K562 (cell line): ENCODE measurements around the gene AKT3. TPM values are rescaled to one million over a fixed set of nuclear protein-coding genes. Genes with fewer than 3 reads are reported as not detected.

Experiments
- ATAC-seq: fragments of 200-7000 bp; cut with Tn5 transposase; 3 replicates; pipeline ENCODE4 v1.9.1; 2020; ENCODE audit warnings: moderate library complexity
- BruUV-seq: library from RNA; stranded (reverse); fragments of 400-500 nt; replicated peaks from 2 replicates; lab custom pipeline; 2021; lab: Mats Ljungman, UMichigan
- CTCF ChIA-PET: fragments of 300-600 bp; formaldehyde crosslinking; extraction: SDS; loops from one replicate; lab custom pipeline; 2021; ENCODE audit warnings: low intra/inter-chr PET ratio; lab: Yijun Ruan, JAX
- POLR2A ChIA-PET: fragments of 300-600, 350-650 bp; sonication (Branson Sonifier 250); formaldehyde crosslinking; extraction: SDS; loops from one replicate; lab custom pipeline; 2021; ENCODE audit warnings: antibody characterized with exemption, inconsistent platforms; lab: Yijun Ruan, JAX
- DNase-seq, 4 experiments: peaks; one replicate each; pipeline versions ENCODE4 v3.0.0 to v3.0.0-alpha.2; 2011 to 2018; ENCODE audit warnings: low spot score in 3 of 4, mixed read lengths in 3 of 4; ENCODE audit errors: extremely low read depth in 1 of 4
- FAIRE-seq: peaks from 2 replicates; lab custom pipeline; 2011; peaks lifted over from hg19 to GRCh38; lab: Jason Lieb, UNC
- H2AFZ ChIP-seq: 2 replicates; pipeline ENCODE4 v1.6.0; 2011; ENCODE audit warnings: low read depth, low read length, control low read depth, inconsistent platforms
- H3K27ac ChIP-seq: fragments of 200-600 bp; 3 replicates; pipeline ENCODE4 v1.8.0; 2011; ENCODE audit warnings: low read depth, mild to moderate bottlenecking, control low read depth, inconsistent platforms, low read length, moderate library complexity, mixed read lengths; ENCODE audit errors: extremely low read depth
- H3K27me3 ChIP-seq, 2 experiments: fragments of 300-600 bp in 1 of 2; 2 replicates in 1 of 2; 3 replicates in 1 of 2; pipeline versions ENCODE4 v1.6.0 to v1.8.0; 2011; ENCODE audit warnings: inconsistent platforms in 2 of 2, low read length in 2 of 2, mild to moderate bottlenecking in 1 of 2, mixed read lengths in 1 of 2, moderate library complexity in 1 of 2; ENCODE audit not compliant: control insufficient read depth in 2 of 2, insufficient read depth in 2 of 2
- H3K36me3 ChIP-seq: fragments of 300-600 bp; 3 replicates; pipeline ENCODE4 v1.8.0; 2011; ENCODE audit warnings: mild to moderate bottlenecking, low read length, inconsistent platforms; ENCODE audit not compliant: control insufficient read depth, insufficient read depth
- H3K4me1 ChIP-seq, 2 experiments: fragments of 200-600 bp in 1 of 2; replicated peaks in 1 of 2; 2 replicates in 1 of 2; 3 replicates in 1 of 2; pipeline versions ENCODE4 v1.5.1 to v1.8.0; 2011; ENCODE audit warnings: inconsistent platforms in 2 of 2, low read length in 2 of 2, mild to moderate bottlenecking in 1 of 2, mixed read lengths in 1 of 2, moderate library complexity in 1 of 2; ENCODE audit not compliant: control insufficient read depth in 2 of 2, insufficient read depth in 2 of 2
- H3K4me2 ChIP-seq: 2 replicates; pipeline ENCODE4 v1.6.1; 2011; ENCODE audit warnings: low read length, control low read depth, inconsistent platforms, mixed read lengths; ENCODE audit not compliant: insufficient read depth
- H3K4me3 ChIP-seq: fragments of 200-600 bp; sonication (generic), shearing (Covaris generic); 2 replicates; pipeline ENCODE4 v1.5.1; 2016; ENCODE audit warnings: control low read depth, inconsistent platforms
- H3K79me2 ChIP-seq: fragments of 200-600 bp; 3 replicates; pipeline ENCODE4 v1.8.0; 2011; ENCODE audit warnings: low read length, inconsistent platforms; ENCODE audit not compliant: control insufficient read depth, insufficient read depth
- H3K9ac ChIP-seq, 2 experiments: 2 replicates each; pipeline versions ENCODE4 v1.6.0 to v1.6.1; 2011; ENCODE audit warnings: low read depth in 2 of 2, low read length in 2 of 2, control low read depth in 1 of 2, inconsistent platforms in 1 of 2, mild to moderate bottlenecking in 1 of 2, mixed read lengths in 1 of 2; ENCODE audit not compliant: insufficient read depth in 1 of 2
- H3K9me1 ChIP-seq: one replicate; pipeline ENCODE4 v1.6.0; 2011; ENCODE audit warnings: inconsistent platforms, mild to moderate bottlenecking, low read length, moderate library complexity; ENCODE audit not compliant: control insufficient read depth, insufficient read depth
- H3K9me3 ChIP-seq: replicated peaks from 2 replicates; pipeline ENCODE4 v1.5.1; 2011; ENCODE audit warnings: low read depth, low read length, inconsistent platforms; ENCODE audit not compliant: control insufficient read depth, insufficient read depth
- H4K20me1 ChIP-seq: replicated peaks from 2 replicates; pipeline ENCODE4 v1.6.1; 2011; ENCODE audit warnings: low read length, inconsistent platforms, mixed read lengths; ENCODE audit not compliant: control insufficient read depth, insufficient read depth
- CHD4 ChIP-seq: fragments of 200-600 bp; sonication (generic); IDR thresholded peaks from 3 replicates; pipeline ENCODE4 v1.6.1; 2012; ENCODE audit warnings: low read depth, mild to moderate bottlenecking, mixed read lengths, low read length, inconsistent platforms; ENCODE audit not compliant: insufficient read depth, insufficient replicate concordance, poor library complexity, severe bottlenecking
- CLOCK ChIP-seq: fragments of 250-450 bp; sonication (Bioruptor Pico); IDR thresholded peaks from 2 replicates; pipeline ENCODE4 v1.4.0; 2020; ENCODE audit warnings: mild to moderate bottlenecking, moderate library complexity, borderline replicate concordance
- HIVEP1 ChIP-seq: fragments of 250-450 bp; sonication (Bioruptor Pico); IDR thresholded peaks from 2 replicates; pipeline ENCODE4 v1.4.0; 2020; ENCODE audit warnings: mild to moderate bottlenecking
- HNRNPH1 ChIP-seq: fragments of 200-400 bp; formaldehyde crosslinking; optimal IDR thresholded peaks from 2 replicates; pipeline ENCODE3; 2017; ENCODE audit warnings: low read depth, mild to moderate bottlenecking, low read length, moderate library complexity
- LARP7 ChIP-seq: fragments of 450-650 bp; IDR thresholded peaks from 2 replicates; pipeline ENCODE4 v1.6.1; 2016
- MITF ChIP-seq: IDR thresholded peaks from 2 replicates; pipeline ENCODE4 v1.6.1; 2014; ENCODE audit warnings: antibody characterized with exemption
- NEUROD1 ChIP-seq: fragments of 150-350 bp; IDR thresholded peaks from 2 replicates; pipeline ENCODE4 v1.6.1; 2014; ENCODE audit warnings: borderline replicate concordance, low read length, low read depth; ENCODE audit not compliant: partially characterized antibody
- NFIX ChIP-seq: fragments of 250-450 bp; sonication (Bioruptor Pico); IDR thresholded peaks from 2 replicates; pipeline ENCODE4 v1.4.0; 2020; ENCODE audit warnings: low read depth, mild to moderate bottlenecking, moderate library complexity
- UBTF ChIP-seq, 2 experiments: IDR thresholded peaks; 2 replicates each; pipeline ENCODE4 v1.6.1; 2012; ENCODE audit warnings: improper control_type of control experiment in 2 of 2, low read depth in 2 of 2, low read length in 2 of 2, borderline replicate concordance in 1 of 2
- ZBTB12 ChIP-seq: fragments of 250-450 bp; sonication (Bioruptor Pico); IDR thresholded peaks from 2 replicates; pipeline ENCODE4 v1.4.0; 2020
- ZBTB17 ChIP-seq: fragments of 450-650 bp; formaldehyde crosslinking; IDR thresholded peaks from 2 replicates; pipeline ENCODE4 v1.4.0; 2020; ENCODE audit warnings: mild to moderate bottlenecking
- ZNF217 ChIP-seq: sonication (generic); formaldehyde crosslinking; IDR thresholded peaks from 2 replicates; pipeline ENCODE4 v1.8.0; 2022; ENCODE audit warnings: mild to moderate bottlenecking, missing genetic modification reagents
- ZNF354B ChIP-seq: fragments of 250-450 bp; sonication (Bioruptor Pico); IDR thresholded peaks from 2 replicates; pipeline ENCODE4 v1.4.0; 2020
- ZNF75A ChIP-seq: fragments of 450-650 bp; formaldehyde crosslinking; IDR thresholded peaks from 2 replicates; pipeline ENCODE4 v1.4.0; 2020; ENCODE audit warnings: mild to moderate bottlenecking
- WGBS: fragments of 100-300 bp; shearing (Covaris generic); methylation state at CpG from one replicate; pipeline ENCODE4 v1.1.6; 2016; ENCODE audit warnings: low coverage, mixed read lengths; ENCODE audit not compliant: insufficient coverage; ENCODE audit errors: missing lambda C conversion rate; 5-methylcytosine and 5-hydroxymethylcytosine counted together
- in situ Hi-C: fragments of 300-500 bp; cut with MboI; formaldehyde crosslinking; loops from 4 replicates; pipeline ENCODE4 v1.15.0; 2018; ENCODE audit warnings: inconsistent platforms, mixed read lengths
- intact Hi-C: fragments of 100-400 bp; cut with micrococcal nuclease; formaldehyde crosslinking; loops from 2 replicates; pipeline ENCODE4 v1.14.2; 2022
- polyA plus RNA-seq, 8 experiments: library from polyadenylated mRNA; depleted of rRNA in 4 of 8; stranded (reverse) in 5 of 8; unstranded in 3 of 8; fragments of >200 nt; fragmentation: Nextera tagmentation in 2 of 8; fragmentation: Illumina TruSeq in 1 of 8; extraction: Ambion mirVana in 2 of 8; extraction: Trizol in 1 of 8; gene quantifications; 2 replicates each; pipeline versions ENCODE4 v1.2.1 to v1.2.3, GENCODE V29; 2011 to 2014; ENCODE audit warnings: inconsistent platforms in 1 of 8, missing spikeins in 1 of 8
- total RNA-seq, 7 experiments: library from RNA; depleted of rRNA in 6 of 7; stranded (reverse); fragments of >200 nt in 6 of 7; fragmentation: Illumina TruSeq in 2 of 7; extraction: Trizol in 2 of 7; gene quantifications; 2 replicates each; pipeline versions ENCODE4 v1.2.1 to v1.2.3, GENCODE V29; 2011 to 2021; ENCODE audit warnings: low replicate concordance in 1 of 7

The AKT3 gene
- total and polyA plus RNA-seq, 9 of the 15 experiments (the other 6 are each of a cell fraction or from before 2014, with no cell fraction given), result 0.04 to 0.54 (median 0.18) TPM; not detected in 1

GRCh38 chr1:243718893-243719292 lies 131.2 kb downstream of the AKT3 start:
- Histone ChIP-seq H3K4me2 (no peak overlapping the region), H3K36me3 (no peaks in the 10 kb centered on the region), H3K27ac (no peak overlapping the region), H3K27me3 (no peaks in the 10 kb centered on the region), H3K79me2 (no peaks in the 10 kb centered on the region), H4K20me1 (no peaks in the 10 kb centered on the region), H2AFZ (no peak overlapping the region), H3K4me3 (no peak overlapping the region), H3K9ac (no peak overlapping the region), H3K9me1 (no peaks in the 10 kb centered on the region), H3K4me1 (no peaks in the 10 kb centered on the region), H3K9me3 (no peaks in the 10 kb centered on the region)
- ATAC-seq (no peak), FAIRE-seq (no peak), DNase-seq (no peak)
- no TSS peak for BruUV-seq
- no peak for TF ChIP-seq UBTF (IDR thresholded peaks at IDR 0.05; ENCODE audit: borderline replicate concordance in 1 of 2, low read depth in 2 of 2, low read length in 2 of 2)
- TF ChIP-seq ZBTB17 (CRISPR knock-in tag), result no peak
- no peak for TF ChIP-seq ZBTB12 (CRISPR knock-in tag)
- TF ChIP-seq NEUROD1, result no peak
- no peak for TF ChIP-seq CHD4
- TF ChIP-seq LARP7, result no peak
- no peak for TF ChIP-seq ZNF217
- no peak for TF ChIP-seq HIVEP1 (CRISPR knock-in tag)
- TF ChIP-seq ZNF75A (CRISPR knock-in tag), result no peak
- no peak for TF ChIP-seq MITF
- TF ChIP-seq ZNF354B (CRISPR knock-in tag), result no peak
- no peak for TF ChIP-seq HNRNPH1
- no peak for TF ChIP-seq CLOCK (CRISPR knock-in tag)
- TF ChIP-seq NFIX, result no peak
- ChIA-PET POLR2A (no interaction called here), CTCF (no interaction called here)
- intact Hi-C loops (no loop called here), in situ Hi-C loops (no loop called here)
- WGBS, result 0% methylated on average over 1 of the region's 1 CpG
